Measurements from ENCODE around the gene SRSF10.

The SRSF10 gene

GRCh38 chr1:23978805-23979204, 1.3 kb downstream of the SRSF10 start:
- H3K4me1 ChIP-seq (ENCODE audit: insufficient read depth, low read length, poor library complexity, severe bottlenecking): peaks cover 66% of the 10 kb centered on the region
- no peak for TF ChIP-seq CTCF (conservative IDR thresholded peaks at IDR 0.05; ENCODE audit: low read length)
- peaks cover 59% of the 10 kb centered on the region for H4K20me1 ChIP-seq (ENCODE audit: insufficient read depth, low read length, poor library complexity, severe bottlenecking)

GRCh38 chr1:23977854-23978191, 2.3 kb downstream of the SRSF10 start:
- Histone ChIP-seq H3K4me3 (ENCODE audit: low read length, poor library complexity, severe bottlenecking) (peak overlapping the region; percentile 91), H2AFZ (ENCODE audit: low read length) (no peak overlapping the region), H3K27me3 (ENCODE audit: insufficient read depth, low read length, poor library complexity, severe bottlenecking) (peaks cover 9% of the 10 kb centered on the region), H3K9ac (ENCODE audit: low read depth, low read length, poor library complexity, severe bottlenecking) (peak overlapping the region; percentile 99), H3K9me2 (replicated peaks; ENCODE audit: low read depth, low read length) (no peaks in the 10 kb centered on the region), H4K20me1 (ENCODE audit: insufficient read depth, low read length, poor library complexity, severe bottlenecking) (peaks cover 69% of the 10 kb centered on the region), H3K9me3 (ENCODE audit: insufficient read depth, low read depth, low read length) (no peaks in the 10 kb centered on the region), H3F3A (ENCODE audit: low read depth) (peaks cover 10% of the 10 kb centered on the region), H3K36me3 (ENCODE audit: insufficient read depth, low read length) (peaks cover 45% of the 10 kb centered on the region), H3K4me2 (ENCODE audit: low read depth, low read length, poor library complexity, severe bottlenecking) (peak overlapping the region; percentile 79), H3K4me1 (ENCODE audit: insufficient read depth, low read length, poor library complexity, severe bottlenecking) (peaks cover 73% of the 10 kb centered on the region), H3K79me2 (ENCODE audit: insufficient read depth, low read length) (peaks cover 74% of the 10 kb centered on the region)
- no peak for TF ChIP-seq EZH2phosphoT487 (IDR thresholded peaks at IDR 0.05; ENCODE audit: borderline replicate concordance)
- TF ChIP-seq CTCF (conservative IDR thresholded peaks at IDR 0.05; ENCODE audit: low read length): no peak

More at GRCh38 chr1:23978805-23979204, 1.3 kb downstream of the SRSF10 start:
- H3K4me3 ChIP-seq (ENCODE audit: low read length, poor library complexity, severe bottlenecking): peak overlapping the region; percentile 91
- no peaks in the 10 kb centered on the region for H3K9me2 ChIP-seq (replicated peaks; ENCODE audit: low read depth, low read length)
- peaks cover 10% of the 10 kb centered on the region for H3F3A ChIP-seq (ENCODE audit: low read depth)
- peaks cover 35% of the 10 kb centered on the region for H3K36me3 ChIP-seq (ENCODE audit: insufficient read depth, low read length)
- peak overlapping the region; percentile 99 for H3K9ac ChIP-seq (ENCODE audit: low read depth, low read length, poor library complexity, severe bottlenecking)
- no peaks in the 10 kb centered on the region for H3K9me3 ChIP-seq (ENCODE audit: insufficient read depth, low read depth, low read length)
- H2AFZ ChIP-seq (ENCODE audit: low read length): no peak overlapping the region
- peaks cover 64% of the 10 kb centered on the region for H3K79me2 ChIP-seq (ENCODE audit: insufficient read depth, low read length)
- peak overlapping the region; percentile 79 for H3K4me2 ChIP-seq (ENCODE audit: low read depth, low read length, poor library complexity, severe bottlenecking)
- peaks cover 9% of the 10 kb centered on the region for H3K27me3 ChIP-seq (ENCODE audit: insufficient read depth, low read length, poor library complexity, severe bottlenecking)

DNA sequence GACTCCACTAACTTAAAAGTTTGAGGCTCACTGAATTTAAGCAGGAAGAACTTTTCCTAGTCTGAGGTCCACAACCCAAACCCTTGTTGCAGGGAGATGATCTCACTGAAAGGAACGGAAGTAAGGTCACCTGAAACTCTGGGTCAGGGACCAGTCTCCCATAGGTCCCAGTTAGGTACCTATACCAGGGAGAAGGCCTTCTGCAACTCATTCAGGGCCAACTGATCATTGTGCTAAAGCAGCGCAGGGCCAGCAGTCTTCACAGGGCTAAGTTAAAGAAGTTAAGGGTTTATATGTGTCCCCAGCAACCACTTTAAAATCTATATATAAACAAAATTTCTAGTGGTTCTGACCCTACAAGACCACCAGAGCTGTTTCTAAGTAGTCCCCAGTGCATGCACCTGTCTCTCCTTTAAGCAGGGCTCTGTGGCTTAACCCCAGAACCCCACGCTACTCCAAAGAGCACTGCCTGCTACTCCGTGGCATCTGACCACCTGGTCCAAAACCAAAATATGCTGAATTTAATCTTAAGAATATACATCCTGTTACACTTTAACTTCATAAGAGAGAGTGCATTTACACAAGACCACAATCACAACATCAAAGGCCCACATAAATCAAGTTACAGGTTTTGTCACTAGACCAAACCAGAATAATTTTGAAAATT, 2.8 kb downstream of the SRSF10 start:
- Histone ChIP-seq H3K4me1 (ENCODE audit: insufficient read depth, low read length, poor library complexity, severe bottlenecking) (peaks cover 68% of the 10 kb centered on the region), H4K20me1 (ENCODE audit: insufficient read depth, low read length, poor library complexity, severe bottlenecking) (peaks cover 72% of the 10 kb centered on the region), H3K36me3 (ENCODE audit: insufficient read depth, low read length) (peaks cover 47% of the 10 kb centered on the region), H3K79me2 (ENCODE audit: insufficient read depth, low read length) (peaks cover 79% of the 10 kb centered on the region), H3K4me2 (ENCODE audit: low read depth, low read length, poor library complexity, severe bottlenecking) (peak overlapping the region; percentile 79), H3K4me3 (ENCODE audit: low read length, poor library complexity, severe bottlenecking) (peak overlapping the region; percentile 91), H3K9me3 (ENCODE audit: insufficient read depth, low read depth, low read length) (no peaks in the 10 kb centered on the region), H3K9me2 (replicated peaks; ENCODE audit: low read depth, low read length) (no peaks in the 10 kb centered on the region), H3F3A (ENCODE audit: low read depth) (peaks cover 10% of the 10 kb centered on the region), H2AFZ (ENCODE audit: low read length) (no peak overlapping the region), H3K9ac (ENCODE audit: low read depth, low read length, poor library complexity, severe bottlenecking) (peak overlapping the region; percentile 99), H3K27me3 (ENCODE audit: insufficient read depth, low read length, poor library complexity, severe bottlenecking) (peaks cover 9% of the 10 kb centered on the region)
- TF ChIP-seq EZH2phosphoT487 (IDR thresholded peaks at IDR 0.05; ENCODE audit: borderline replicate concordance) (no peak), CTCF (conservative IDR thresholded peaks at IDR 0.05; ENCODE audit: low read length) (no peak)

Measured in Loucy (cell line).